ENCODE data around the gene CERCAM.

DNA sequence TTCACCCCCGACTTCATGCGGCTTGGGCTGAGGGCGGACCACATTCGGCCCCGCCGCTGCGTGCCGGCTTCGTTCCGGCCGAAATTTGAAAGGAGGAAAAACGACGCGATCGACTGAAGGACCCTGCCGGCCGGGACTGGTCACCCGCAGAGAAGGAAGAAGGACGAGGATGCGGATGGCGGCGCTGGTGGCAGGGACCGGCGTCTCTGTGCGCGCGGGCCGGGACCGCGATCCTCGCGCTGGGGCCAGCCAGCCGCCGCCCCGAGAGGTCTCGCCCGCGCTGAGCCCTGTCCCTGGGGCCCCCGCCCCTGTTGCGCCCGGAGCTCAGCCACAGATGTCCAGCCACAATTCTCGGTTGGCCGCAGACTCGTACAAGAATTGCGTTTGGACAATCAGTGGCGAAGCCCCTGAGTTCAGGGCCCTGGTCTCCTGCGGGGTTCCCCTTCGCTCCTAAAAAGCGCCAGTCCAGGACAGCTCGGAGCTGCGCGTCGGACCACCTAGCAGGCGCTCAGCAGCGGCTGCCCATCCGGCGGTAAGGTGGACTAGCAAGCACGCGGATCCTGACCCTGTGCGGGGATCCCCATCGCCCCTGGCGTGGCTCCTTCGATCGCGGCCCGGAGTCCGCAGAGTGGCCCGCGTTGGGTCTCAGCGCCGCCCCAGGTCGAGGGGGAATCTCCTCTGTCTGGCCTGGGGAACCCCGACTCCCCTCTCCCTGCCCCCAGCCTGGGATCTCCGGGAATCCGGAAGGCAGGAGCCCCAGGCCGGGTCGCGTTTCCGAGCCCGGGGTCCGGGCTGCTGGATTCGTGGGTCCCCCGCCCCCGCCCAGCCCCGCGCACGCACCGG is 28.1 kb upstream of the CERCAM start:
- no peak for TF ChIP-seq EZH2 (IDR thresholded peaks at IDR 0.05; ENCODE audit: insufficient read depth, poor library complexity, severe bottlenecking)
- TF ChIP-seq EZH2phosphoT487 (IDR thresholded peaks at IDR 0.05; ENCODE audit: insufficient read depth, low read depth), result no peak
